HG03064 (cell line): ENCODE results near the gene MAP2K7.
"Not testable (repeated sequence)": the region's sequence is repeated elsewhere in the genome, so short reads cannot be mapped to it uniquely, and the experiment has no call there.

ENCODE experiments used
- ATAC-seq: cut with Tn5 transposase; IDR thresholded peaks from one replicate; pipeline ENCODE4 v1.9.1; 2021; ENCODE audit warnings: low read depth; ENCODE audit not compliant: unreplicated experiment

The MAP2K7 gene

GRCh38 chr19:7959211-7959610 is 55.5 kb downstream of the MAP2K7 start:
- ATAC-seq: no peak

DNA sequence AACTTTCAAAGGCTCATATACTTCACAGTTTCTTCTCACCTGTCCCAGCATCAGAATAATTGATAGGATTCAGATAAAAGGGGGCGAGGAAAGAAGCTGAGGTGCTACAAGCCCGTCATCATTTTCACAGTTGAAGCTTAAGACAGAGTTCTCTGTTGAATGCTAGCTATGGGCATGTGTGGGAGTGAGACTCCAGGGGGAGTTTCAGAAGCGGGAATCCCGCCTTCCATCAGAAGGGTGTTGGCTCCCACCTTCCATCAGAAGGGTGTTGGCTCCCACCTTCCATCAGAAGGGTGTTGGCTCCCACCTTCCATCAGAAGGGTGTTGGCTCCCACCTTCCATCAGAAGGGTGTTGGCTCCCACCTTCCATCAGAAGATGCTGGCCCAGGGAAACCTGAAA is 57.4 kb downstream of the MAP2K7 start:
- not testable (repeated sequence) for ATAC-seq

GRCh38 chr19:7961920-7962626 is 58.4 kb downstream of the MAP2K7 start:
- no peak for ATAC-seq

DNA sequence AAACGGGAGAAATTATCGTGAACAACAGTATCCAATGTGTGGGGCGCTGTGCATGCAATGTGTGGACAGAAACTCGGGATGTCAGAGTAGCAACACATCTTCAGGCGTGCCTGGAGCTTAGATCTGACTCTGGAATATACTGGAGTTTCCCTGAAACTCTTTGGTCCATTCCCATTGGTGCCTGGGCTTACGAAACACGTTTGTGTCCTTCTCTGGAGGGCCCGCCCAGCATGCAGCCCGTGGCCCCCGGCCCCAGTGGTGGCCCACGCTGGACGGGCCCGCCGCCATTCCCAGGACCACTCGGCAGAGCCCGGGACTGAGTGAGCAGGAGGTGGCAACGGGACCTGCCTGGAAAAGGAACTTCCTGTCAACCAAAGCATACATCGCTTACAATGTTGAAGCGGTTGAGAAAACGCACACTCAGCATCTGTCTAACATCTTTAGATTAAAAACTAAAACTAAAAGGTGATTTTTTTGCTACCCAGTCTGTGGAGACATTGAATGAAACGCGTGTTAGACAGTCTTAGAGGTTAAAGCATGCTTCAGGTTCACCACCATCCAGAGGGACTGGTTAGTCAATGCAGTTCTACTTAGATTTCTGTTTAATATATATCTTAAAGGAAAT is 59.1 kb downstream of the MAP2K7 start:
- no peak for ATAC-seq

DNA sequence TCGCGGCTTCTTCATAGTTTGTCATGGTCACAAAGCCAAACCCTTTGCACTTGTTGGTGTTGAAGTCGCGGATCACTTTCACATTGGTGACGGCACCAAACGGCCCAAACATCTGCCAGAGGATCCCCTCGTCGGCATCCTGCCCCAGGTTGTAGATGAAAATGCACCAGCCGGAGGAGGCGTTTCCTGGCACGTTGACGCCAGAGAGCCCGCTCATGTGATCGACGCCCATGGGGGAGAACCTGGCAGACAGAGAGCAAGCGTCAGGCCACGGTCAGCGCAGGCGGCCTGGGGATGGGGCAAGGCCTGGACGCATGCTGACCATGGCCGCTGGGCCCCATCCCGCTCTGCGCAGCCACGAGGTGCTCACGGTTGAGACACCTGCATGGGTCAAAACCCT is 59.9 kb downstream of the MAP2K7 start:
- no peak for ATAC-seq
